WTC11 (cell line): Measurements from ENCODE around the gene SLC28A1. TPM values are rescaled to one million over a fixed set of nuclear protein-coding genes. Genes with fewer than 3 reads are reported as not detected.

Experiments used
- ATAC-seq: fragments of 200-7000 bp; cut with Tn5 transposase; 2 replicates; pipeline ENCODE4 v1.10.0; 2021; ENCODE audit warnings: mild to moderate bottlenecking, moderate library complexity
- CTCF ChIA-PET: fragments of 300-600 bp; sonication (Branson Sonifier 250); formaldehyde crosslinking; loops from one replicate; lab custom pipeline; 2021; ENCODE audit warnings: antibody characterized with exemption; lab: Charles Lee
- POLR2A ChIA-PET: fragments of 350-600 bp; sonication (Branson Sonifier 250); formaldehyde crosslinking; loops from one replicate; lab custom pipeline; 2021; ENCODE audit warnings: antibody characterized with exemption; lab: Charles Lee
- DNase-seq: peaks from one replicate; pipeline ENCODE4 v3.0.0; 2021; ENCODE audit warnings: low spot score
- H3K27ac Mint-ChIP-seq: 2 replicates; pipeline ENCODE4 v1.8.0; 2021; ENCODE audit warnings: mixed read lengths
- H3K27me3 Mint-ChIP-seq: 2 replicates; pipeline ENCODE4 v1.8.0; 2021; ENCODE audit warnings: low read depth, mild to moderate bottlenecking, moderate library complexity, mixed read lengths
- H3K36me3 Mint-ChIP-seq: 2 replicates; pipeline ENCODE4 v1.8.0; 2021; ENCODE audit warnings: mixed read lengths
- H3K4me1 Mint-ChIP-seq: 2 replicates; pipeline ENCODE4 v1.8.0; 2022; ENCODE audit warnings: mixed read lengths
- H3K4me3 Mint-ChIP-seq: 2 replicates; pipeline ENCODE4 v1.8.0; 2021; ENCODE audit warnings: mild to moderate bottlenecking, moderate library complexity, mixed read lengths
- H3K9me3 Mint-ChIP-seq: 2 replicates; pipeline ENCODE4 v1.8.0; 2021; ENCODE audit warnings: mixed read lengths
- ARID4B ChIP-seq: sonication (generic); formaldehyde crosslinking; IDR thresholded peaks from 2 replicates; pipeline ENCODE4 v1.8.0; 2023; ENCODE audit warnings: missing genetic modification reagents, mild to moderate bottlenecking, borderline replicate concordance
- CBFB ChIP-seq: sonication (generic); formaldehyde crosslinking; IDR thresholded peaks from 2 replicates; pipeline ENCODE4 v1.8.1; 2022; ENCODE audit warnings: mild to moderate bottlenecking, low read depth, missing genetic modification reagents
- CREM ChIP-seq: sonication (generic); formaldehyde crosslinking; IDR thresholded peaks from 2 replicates; pipeline ENCODE4 v1.8.1; 2022; ENCODE audit warnings: mild to moderate bottlenecking, missing genetic modification reagents, moderate library complexity
- IRF1 ChIP-seq: sonication (generic); formaldehyde crosslinking; IDR thresholded peaks from 2 replicates; pipeline ENCODE4 v1.8.0; 2023; ENCODE audit warnings: missing genetic modification reagents
- MYBL2 ChIP-seq: sonication (generic); formaldehyde crosslinking; IDR thresholded peaks from 2 replicates; pipeline ENCODE4 v1.8.1; 2023; ENCODE audit warnings: mild to moderate bottlenecking, moderate library complexity, missing genetic modification reagents
- NFE2L1 ChIP-seq: sonication (generic); formaldehyde crosslinking; IDR thresholded peaks from 2 replicates; pipeline ENCODE4 v1.8.1; 2023; ENCODE audit warnings: missing genetic modification reagents
- PREB ChIP-seq: sonication (generic); formaldehyde crosslinking; IDR thresholded peaks from 2 replicates; pipeline ENCODE4 v1.8.1; 2022; ENCODE audit warnings: mild to moderate bottlenecking, missing genetic modification reagents, moderate library complexity, borderline replicate concordance
- RORB ChIP-seq: fragments of 250-450 bp; sonication (Bioruptor Pico); IDR thresholded peaks from 2 replicates; pipeline ENCODE4 v1.9.0; 2021; ENCODE audit warnings: mild to moderate bottlenecking
- SOX15 ChIP-seq: fragments of 250-450 bp; sonication (Bioruptor Pico); IDR thresholded peaks from 2 replicates; pipeline ENCODE4 v1.9.0; 2021; ENCODE audit warnings: mild to moderate bottlenecking
- STAT6 ChIP-seq: sonication (generic); formaldehyde crosslinking; conservative IDR thresholded peaks from 2 replicates; pipeline ENCODE4 v1.8.1; 2023; ENCODE audit warnings: mild to moderate bottlenecking, low read depth, missing genetic modification reagents, moderate library complexity
- ZMAT4 ChIP-seq: fragments of 250-450 bp; sonication (Bioruptor Pico); IDR thresholded peaks from 2 replicates; pipeline ENCODE4 v1.9.0; 2021; ENCODE audit warnings: mild to moderate bottlenecking
- ZNF121 ChIP-seq: sonication (generic); formaldehyde crosslinking; IDR thresholded peaks from 2 replicates; pipeline ENCODE4 v1.8.0; 2023; ENCODE audit warnings: missing genetic modification reagents
- ZNF281 ChIP-seq: sonication (generic); formaldehyde crosslinking; IDR thresholded peaks from 2 replicates; pipeline ENCODE4 v1.8.0; 2023; ENCODE audit warnings: mild to moderate bottlenecking, missing genetic modification reagents
- ZNF396 ChIP-seq: fragments of 250-450 bp; sonication (Bioruptor Pico); IDR thresholded peaks from 2 replicates; pipeline ENCODE4 v1.8.0; 2021; ENCODE audit warnings: mild to moderate bottlenecking, moderate library complexity, borderline replicate concordance
- ZNF416 ChIP-seq: fragments of 250-450 bp; sonication (Bioruptor Pico); IDR thresholded peaks from 2 replicates; pipeline ENCODE4 v1.9.0; 2021; ENCODE audit warnings: mild to moderate bottlenecking, inconsistent platforms
- ZNF512 ChIP-seq: sonication (generic); formaldehyde crosslinking; IDR thresholded peaks from 2 replicates; pipeline ENCODE4 v1.8.1; 2022; ENCODE audit warnings: missing genetic modification reagents, borderline replicate concordance
- ZSCAN18 ChIP-seq: fragments of 250-450 bp; sonication (Bioruptor Pico); IDR thresholded peaks from 2 replicates; pipeline ENCODE4 v2.1.2; 2022; ENCODE audit warnings: mild to moderate bottlenecking, moderate library complexity
- total RNA-seq: library from RNA; stranded (reverse); gene quantifications from 3 replicates; pipeline ENCODE4 v1.2.3, GENCODE V29; 2021

Gene SLC28A1
- total RNA-seq, 1 experiment from 2014 or later = not detected

- no peak for TF ChIP-seq ARID4B (CRISPR knock-in tag)
- TF ChIP-seq SOX15 (CRISPR knock-in tag) = no peak
- TF ChIP-seq MYBL2 (CRISPR knock-in tag) = no peak
- TF ChIP-seq NFE2L1 (CRISPR knock-in tag) = no peak
- TF ChIP-seq PREB (CRISPR knock-in tag) = no peak
- no peak for TF ChIP-seq CBFB (CRISPR knock-in tag)
- TF ChIP-seq CREM = no peak
- no peak for TF ChIP-seq ZNF512 (CRISPR knock-in tag)
- TF ChIP-seq ZNF396 = no peak
- TF ChIP-seq ZNF281 (CRISPR knock-in tag) = no peak
- TF ChIP-seq ZMAT4 (CRISPR knock-in tag) = no peak
- TF ChIP-seq STAT6 (CRISPR knock-in tag) = no peak
These were observed 996 bp upstream of the SLC28A1 start (continued) for GRCh38 chr15:84883466-84883865.

- Mint-ChIP-seq H3K4me3 (no peak overlapping the region), H3K4me1 (peaks cover 4% of the 10 kb centered on the region), H3K9me3 (no peaks in the 10 kb centered on the region), H3K27me3 (no peaks in the 10 kb centered on the region; the same call in 1 of the 2 replicates), H3K36me3 (no peaks in the 10 kb centered on the region), H3K27ac (no peak overlapping the region)
- DNase-seq = no peak
- no peak for ATAC-seq
- CTCF ChIA-PET = interaction anchor here (0.6 to 1.9 kb wide), 2 partner anchors 42 to 52 kb away, joined by 3 to 5 read pairs; no protein-coding TSS in a partner anchor
- POLR2A ChIA-PET = no interaction called here
- TF ChIP-seq CREM (no peak), CBFB (CRISPR knock-in tag) (no peak), RORB (CRISPR knock-in tag) (no peak), IRF1 (CRISPR knock-in tag) (no peak), ZNF121 (CRISPR knock-in tag) (no peak), ZNF416 (CRISPR knock-in tag) (no peak), NFE2L1 (CRISPR knock-in tag) (no peak), ZSCAN18 (CRISPR knock-in tag) (no peak), ZNF281 (CRISPR knock-in tag) (no peak)
These were observed 1.3 kb downstream of the SLC28A1 start for GRCh38 chr15:84885801-84886200.
